ENCODE data around the gene STUM. TPM values are rescaled to one million over a fixed set of nuclear protein-coding genes. Genes with fewer than 3 reads are reported as not detected.

Gene STUM
- total and polyA plus RNA-seq, 2 of the 8 experiments (the other 6 are each of a cell fraction or from before 2014, with no cell fraction given), result 0.76 to 1.2 TPM

DNA sequence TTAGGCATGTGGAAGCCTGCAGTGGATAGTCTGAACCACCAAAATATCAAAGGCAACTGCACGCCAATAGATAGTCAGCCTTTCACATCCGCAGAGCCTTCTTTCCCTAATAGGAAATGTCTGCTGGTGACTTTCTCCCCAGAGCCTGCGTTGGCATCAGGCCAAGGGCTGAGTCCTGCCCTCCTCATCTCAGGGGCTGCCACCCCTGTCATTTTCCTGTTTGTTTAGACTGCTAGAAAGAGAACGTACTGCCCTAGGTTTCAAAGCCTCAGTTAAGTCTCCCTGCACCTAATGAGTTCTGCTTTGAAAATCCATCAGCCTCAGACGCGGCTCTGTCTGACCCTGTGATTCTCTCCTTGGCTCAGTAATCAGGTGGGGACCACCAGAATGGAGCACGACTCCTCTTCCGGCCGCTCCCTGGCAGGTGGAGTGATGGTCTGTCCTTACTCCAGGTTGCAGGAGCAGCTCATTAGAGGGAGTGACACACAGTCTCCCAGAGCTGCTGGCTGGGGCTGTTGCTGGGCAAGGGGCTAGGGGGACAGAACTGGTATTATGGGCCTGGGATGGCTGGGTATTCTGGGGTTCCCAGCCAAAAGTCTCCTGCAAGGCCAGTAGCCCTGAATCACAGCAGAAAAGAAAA lies 27.3 kb downstream of the STUM start (continued):
- TF ChIP-seq, protein P1, sequence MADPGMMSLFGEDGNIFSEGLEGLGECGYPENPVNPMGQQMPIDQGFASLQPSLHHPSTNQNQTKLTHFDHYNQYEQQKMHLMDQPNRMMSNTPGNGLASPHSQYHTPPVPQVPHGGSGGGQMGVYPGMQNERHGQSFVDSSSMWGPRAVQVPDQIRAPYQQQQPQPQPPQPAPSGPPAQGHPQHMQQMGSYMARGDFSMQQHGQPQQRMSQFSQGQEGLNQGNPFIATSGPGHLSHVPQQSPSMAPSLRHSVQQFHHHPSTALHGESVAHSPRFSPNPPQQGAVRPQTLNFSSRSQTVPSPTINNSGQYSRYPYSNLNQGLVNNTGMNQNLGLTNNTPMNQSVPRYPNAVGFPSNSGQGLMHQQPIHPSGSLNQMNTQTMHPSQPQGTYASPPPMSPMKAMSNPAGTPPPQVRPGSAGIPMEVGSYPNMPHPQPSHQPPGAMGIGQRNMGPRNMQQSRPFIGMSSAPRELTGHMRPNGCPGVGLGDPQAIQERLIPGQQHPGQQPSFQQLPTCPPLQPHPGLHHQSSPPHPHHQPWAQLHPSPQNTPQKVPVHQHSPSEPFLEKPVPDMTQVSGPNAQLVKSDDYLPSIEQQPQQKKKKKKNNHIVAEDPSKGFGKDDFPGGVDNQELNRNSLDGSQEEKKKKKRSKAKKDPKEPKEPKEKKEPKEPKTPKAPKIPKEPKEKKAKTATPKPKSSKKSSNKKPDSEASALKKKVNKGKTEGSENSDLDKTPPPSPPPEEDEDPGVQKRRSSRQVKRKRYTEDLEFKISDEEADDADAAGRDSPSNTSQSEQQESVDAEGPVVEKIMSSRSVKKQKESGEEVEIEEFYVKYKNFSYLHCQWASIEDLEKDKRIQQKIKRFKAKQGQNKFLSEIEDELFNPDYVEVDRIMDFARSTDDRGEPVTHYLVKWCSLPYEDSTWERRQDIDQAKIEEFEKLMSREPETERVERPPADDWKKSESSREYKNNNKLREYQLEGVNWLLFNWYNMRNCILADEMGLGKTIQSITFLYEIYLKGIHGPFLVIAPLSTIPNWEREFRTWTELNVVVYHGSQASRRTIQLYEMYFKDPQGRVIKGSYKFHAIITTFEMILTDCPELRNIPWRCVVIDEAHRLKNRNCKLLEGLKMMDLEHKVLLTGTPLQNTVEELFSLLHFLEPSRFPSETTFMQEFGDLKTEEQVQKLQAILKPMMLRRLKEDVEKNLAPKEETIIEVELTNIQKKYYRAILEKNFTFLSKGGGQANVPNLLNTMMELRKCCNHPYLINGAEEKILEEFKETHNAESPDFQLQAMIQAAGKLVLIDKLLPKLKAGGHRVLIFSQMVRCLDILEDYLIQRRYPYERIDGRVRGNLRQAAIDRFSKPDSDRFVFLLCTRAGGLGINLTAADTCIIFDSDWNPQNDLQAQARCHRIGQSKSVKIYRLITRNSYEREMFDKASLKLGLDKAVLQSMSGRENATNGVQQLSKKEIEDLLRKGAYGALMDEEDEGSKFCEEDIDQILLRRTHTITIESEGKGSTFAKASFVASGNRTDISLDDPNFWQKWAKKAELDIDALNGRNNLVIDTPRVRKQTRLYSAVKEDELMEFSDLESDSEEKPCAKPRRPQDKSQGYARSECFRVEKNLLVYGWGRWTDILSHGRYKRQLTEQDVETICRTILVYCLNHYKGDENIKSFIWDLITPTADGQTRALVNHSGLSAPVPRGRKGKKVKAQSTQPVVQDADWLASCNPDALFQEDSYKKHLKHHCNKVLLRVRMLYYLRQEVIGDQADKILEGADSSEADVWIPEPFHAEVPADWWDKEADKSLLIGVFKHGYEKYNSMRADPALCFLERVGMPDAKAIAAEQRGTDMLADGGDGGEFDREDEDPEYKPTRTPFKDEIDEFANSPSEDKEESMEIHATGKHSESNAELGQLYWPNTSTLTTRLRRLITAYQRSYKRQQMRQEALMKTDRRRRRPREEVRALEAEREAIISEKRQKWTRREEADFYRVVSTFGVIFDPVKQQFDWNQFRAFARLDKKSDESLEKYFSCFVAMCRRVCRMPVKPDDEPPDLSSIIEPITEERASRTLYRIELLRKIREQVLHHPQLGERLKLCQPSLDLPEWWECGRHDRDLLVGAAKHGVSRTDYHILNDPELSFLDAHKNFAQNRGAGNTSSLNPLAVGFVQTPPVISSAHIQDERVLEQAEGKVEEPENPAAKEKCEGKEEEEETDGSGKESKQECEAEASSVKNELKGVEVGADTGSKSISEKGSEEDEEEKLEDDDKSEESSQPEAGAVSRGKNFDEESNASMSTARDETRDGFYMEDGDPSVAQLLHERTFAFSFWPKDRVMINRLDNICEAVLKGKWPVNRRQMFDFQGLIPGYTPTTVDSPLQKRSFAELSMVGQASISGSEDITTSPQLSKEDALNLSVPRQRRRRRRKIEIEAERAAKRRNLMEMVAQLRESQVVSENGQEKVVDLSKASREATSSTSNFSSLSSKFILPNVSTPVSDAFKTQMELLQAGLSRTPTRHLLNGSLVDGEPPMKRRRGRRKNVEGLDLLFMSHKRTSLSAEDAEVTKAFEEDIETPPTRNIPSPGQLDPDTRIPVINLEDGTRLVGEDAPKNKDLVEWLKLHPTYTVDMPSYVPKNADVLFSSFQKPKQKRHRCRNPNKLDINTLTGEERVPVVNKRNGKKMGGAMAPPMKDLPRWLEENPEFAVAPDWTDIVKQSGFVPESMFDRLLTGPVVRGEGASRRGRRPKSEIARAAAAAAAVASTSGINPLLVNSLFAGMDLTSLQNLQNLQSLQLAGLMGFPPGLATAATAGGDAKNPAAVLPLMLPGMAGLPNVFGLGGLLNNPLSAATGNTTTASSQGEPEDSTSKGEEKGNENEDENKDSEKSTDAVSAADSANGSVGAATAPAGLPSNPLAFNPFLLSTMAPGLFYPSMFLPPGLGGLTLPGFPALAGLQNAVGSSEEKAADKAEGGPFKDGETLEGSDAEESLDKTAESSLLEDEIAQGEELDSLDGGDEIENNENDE (IDR thresholded peaks at IDR 0.05; ENCODE audit: insufficient replicate concordance, low read length), result no peak
- TF ChIP-seq NRF1 (IDR thresholded peaks at IDR 0.05; ENCODE audit: low read depth, low read length) (no peak), GABPA (IDR thresholded peaks at IDR 0.05; ENCODE audit: borderline replicate concordance, insufficient read depth, low read length) (no peak), RAD21 (IDR thresholded peaks at IDR 0.05 in 1 of 2, conservative IDR thresholded peaks at IDR 0.05 in 1 of 2; ENCODE audit: low read depth in 2 of 2, low read length in 2 of 2) (no peak)

Measured in H1 (cell line).